Left hindlimb (tissue), 1 donor: Measurements from ENCODE around the gene PIAS3.

Experiments
- DNase-seq: peaks from one replicate; pipeline ENCODE4 v3.0.0-alpha.2; 2018

Gene PIAS3

GRCh38 chr1:145858901-145859490, at the start of gene PIAS3:
PIAS3 (minus strand) TSS chr1:145859081; CDS start chr1:145858990, 91 bp downstream.
- peak; percentile 98 for DNase-seq

GRCh38 chr1:145908653-145909052, 49.8 kb upstream of the PIAS3 start:
- DNase-seq: no peak

- peak; percentile 64 for DNase-seq
Measured at GRCh38 chr1:145906954-145907753, 48.3 kb upstream of the PIAS3 start.

GRCh38 chr1:145901312-145902021, 42.6 kb upstream of the PIAS3 start:
- no peak for DNase-seq

- DNase-seq: no peak
Measured at GRCh38 chr1:145898756-145899155, 39.9 kb upstream of the PIAS3 start.

- DNase-seq: no peak
Measured at GRCh38 chr1:145897969-145898368, 39.1 kb upstream of the PIAS3 start.

DNA sequence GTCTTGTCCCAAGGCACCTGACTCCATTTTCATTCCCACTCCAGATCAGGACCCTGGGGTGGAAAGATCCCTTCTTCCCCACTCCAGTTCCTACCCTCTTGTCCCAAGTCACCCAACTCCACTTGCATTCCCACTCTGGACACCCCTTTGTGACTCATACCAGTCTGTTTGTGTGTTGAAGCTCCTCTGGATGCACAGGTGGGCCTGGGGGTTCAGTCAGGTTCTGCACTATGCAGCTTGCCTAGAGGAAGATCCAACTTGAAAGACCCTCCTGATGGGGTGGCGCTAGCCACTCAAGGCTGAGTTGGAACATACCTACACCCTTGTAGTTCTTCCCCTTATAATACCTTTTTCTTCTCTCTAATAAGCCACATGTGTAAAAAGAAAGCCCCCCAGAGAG, 36.6 kb upstream of the PIAS3 start:
- DNase-seq: no peak

- no peak for DNase-seq
Measured at GRCh38 chr1:145893306-145894055, 34.6 kb upstream of the PIAS3 start.

DNA sequence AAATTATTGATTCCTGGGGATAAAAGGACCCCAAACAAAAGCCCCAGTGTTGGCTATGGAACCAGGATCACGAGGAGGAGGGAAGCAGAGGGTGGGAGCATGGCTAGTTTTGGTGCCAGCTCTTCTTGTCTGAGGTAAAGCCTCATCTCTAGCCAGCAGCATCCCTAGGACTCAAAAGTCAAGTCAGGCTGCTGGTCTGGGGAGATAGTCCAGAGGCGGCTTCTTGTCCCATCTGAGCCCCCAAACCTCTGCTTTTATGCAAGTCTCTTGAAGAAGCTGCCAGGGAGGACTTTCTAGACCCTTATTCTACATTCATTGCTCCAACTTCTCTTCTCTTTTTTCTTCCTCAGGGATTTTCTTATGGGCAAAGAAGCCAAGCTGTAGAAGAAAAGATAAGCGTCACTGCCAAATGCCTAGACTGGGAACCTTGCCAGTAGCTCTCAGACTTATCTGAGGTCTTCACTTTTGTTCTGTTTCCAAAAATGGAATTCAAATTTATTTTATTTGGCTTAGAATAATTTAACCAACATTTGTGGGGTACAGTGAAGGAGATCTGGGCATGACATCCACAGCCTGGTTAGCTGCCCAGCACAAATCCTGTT, 33.7 kb upstream of the PIAS3 start:
- DNase-seq: no peak

GRCh38 chr1:145891587-145892485, 33.0 kb upstream of the PIAS3 start:
- peak; percentile 94 for DNase-seq

DNA sequence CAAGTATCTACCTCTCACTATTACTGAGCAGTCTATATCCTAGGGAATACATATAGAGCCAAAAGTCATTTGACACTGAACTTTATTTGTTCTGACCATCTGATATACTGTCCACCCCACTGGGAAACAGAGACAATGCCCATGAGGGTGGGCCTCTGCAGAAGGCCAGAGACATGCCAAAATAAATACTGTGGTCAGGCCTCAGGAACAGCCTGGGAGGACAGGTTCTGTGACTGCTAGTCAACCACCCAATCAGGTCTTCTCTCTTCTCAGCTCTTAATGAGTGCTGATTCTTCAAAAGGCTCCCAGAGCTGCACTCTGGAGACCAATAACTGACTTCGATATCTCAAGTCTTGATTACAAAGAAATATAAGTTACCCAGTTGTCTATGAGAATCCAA, 32.3 kb upstream of the PIAS3 start:
- DNase-seq: no peak

DNA sequence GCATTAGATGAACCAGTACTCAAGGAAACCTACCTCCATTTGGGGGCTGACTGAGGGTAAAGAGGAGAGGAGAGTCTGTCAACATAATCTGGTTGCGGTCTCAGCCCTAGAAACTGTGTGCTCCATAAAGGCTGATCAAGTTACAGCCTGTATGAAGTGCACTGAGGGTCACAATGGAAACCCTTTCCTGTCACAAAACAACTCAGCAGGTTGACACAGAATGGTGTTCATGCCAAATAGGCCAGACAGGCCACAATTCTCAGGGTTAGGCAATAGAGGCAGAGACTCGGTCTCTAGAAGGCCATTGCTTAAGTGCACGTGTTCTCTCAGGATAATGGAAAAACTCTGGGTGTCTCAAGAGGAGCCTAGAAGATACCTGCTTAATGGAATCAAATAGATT, 30.8 kb upstream of the PIAS3 start:
- DNase-seq: no peak

GRCh38 chr1:145887631-145888030, 28.8 kb upstream of the PIAS3 start:
- no peak for DNase-seq

- DNase-seq: no peak
Measured at GRCh38 chr1:145886816-145887215, 27.9 kb upstream of the PIAS3 start.

DNA sequence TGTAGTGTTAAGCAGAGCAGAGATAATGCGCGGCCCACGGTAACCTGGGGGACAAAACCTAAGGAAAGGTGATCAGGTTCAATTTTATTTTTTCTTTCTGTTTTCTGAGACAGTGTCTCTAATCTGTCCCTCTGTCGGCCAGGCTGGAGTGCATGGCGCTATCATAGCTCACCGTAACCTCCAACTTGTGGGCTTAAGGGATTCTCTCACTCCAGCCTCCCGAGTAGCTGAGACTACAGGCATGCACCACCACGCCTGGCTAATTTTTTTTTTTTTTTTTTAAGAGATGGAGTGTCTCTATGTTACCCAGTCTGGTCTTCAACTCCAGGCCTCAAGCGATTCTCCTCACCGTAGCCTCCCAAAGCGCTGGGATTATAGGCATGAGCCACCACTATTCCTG, 27.5 kb upstream of the PIAS3 start:
- DNase-seq: no peak

DNA sequence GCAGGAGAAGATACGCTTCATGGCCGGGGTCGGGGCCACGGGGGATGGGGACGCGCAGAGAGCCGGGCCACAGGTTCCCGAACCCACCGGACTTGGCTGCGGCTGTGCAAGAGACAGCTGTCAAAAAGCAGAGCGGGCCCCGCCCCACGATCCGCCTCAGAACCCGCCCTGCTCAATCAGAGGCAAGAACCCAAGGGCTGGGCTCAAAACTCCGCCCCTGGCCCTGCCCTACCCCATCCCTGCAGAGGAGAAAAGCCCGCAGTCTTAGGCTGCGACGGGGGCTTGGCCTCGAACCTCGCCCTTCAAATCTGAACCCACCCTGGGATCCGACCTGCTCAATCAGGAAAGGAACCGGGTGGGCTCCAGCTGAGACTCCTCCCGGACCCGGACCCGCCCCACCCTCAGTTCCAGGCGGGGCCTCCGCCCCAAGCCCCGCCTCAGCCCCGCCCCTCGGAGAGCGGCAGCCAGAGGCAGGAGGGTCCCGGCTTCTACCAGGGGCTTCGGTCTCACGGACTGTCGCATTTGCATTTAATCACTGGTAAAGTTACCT, 26.9 kb upstream of the PIAS3 start, which contains the start of gene ANKRD35:
Gene ANKRD35, minus strand, starts transcription at position 129 of the 550 bp plus-strand sequence. Its CDS starts 108 bp downstream, at position 21.
- peak; percentile 85 for DNase-seq

DNA sequence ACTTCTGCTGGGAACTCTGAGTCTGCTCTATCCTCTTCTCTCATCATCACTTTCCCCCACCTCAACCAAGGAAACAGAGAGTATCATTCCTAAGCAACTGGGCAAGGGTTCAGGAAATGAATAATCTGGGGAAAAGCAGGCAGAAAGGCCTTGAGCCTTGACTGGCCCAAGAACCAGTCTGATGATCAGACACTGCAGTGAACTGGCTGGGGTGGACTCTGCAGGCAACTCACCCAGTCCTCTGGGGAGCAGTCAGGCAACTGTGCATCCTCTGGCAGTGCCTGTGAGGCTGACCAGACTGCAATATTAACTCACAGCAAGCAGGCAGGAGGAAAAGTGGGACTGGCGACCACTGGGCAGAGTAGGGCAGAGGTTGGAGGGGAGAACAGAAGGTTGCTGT, 25.8 kb upstream of the PIAS3 start:
- no peak for DNase-seq

DNA sequence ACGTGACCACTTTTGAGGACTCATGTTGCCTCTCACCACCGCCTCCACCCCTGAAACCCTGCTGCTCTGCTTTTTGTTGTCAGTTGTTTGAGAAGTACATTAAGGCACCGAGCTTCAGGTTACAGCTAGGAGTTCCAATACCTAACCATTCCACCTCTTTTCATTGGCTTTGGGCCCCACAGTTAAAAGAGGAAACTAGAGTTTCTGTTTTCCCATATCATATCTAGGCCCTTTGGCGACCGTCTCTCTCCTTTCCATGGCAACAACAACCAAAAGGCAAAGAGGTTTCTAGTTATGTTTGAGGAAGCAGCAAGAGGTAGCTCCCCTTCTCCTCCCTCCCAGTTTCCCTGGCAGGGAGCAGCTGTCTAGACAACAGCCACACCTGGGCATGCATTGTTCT, 20.9 kb upstream of the PIAS3 start:
- no peak for DNase-seq

GRCh38 chr1:145878724-145879123, 19.8 kb upstream of the PIAS3 start:
- DNase-seq: no peak

- no peak for DNase-seq
Measured at GRCh38 chr1:145877923-145878486, 19.1 kb upstream of the PIAS3 start.

DNA sequence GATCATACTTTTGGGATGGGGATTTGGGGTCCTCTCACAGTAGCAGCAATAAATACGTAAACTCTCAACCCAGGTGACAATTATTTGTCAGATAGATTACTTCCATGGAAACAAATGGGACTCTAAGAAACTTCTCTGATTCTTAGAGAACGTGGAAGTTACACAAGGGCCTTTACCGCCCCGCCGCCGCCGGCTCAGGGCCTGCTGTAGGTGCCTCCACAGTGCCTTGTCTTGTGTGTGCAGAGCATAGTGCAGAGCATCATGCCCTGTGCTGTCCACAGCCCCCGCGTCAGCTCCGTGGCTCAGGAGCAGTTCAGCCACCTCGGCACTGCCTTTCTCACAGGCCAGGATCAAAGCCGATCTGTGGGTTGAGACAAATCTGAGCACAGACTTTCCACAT, 15.8 kb upstream of the PIAS3 start:
- DNase-seq: no peak
